ENCODE measurements around the gene DMGDH.

DMGDH gene

GRCh38 chr5:78961743-78962142, 107.7 kb downstream of the DMGDH start:
- no peak for DNase-seq (ENCODE audit: extremely low read depth, low read depth)
- TF ChIP-seq CTCF (IDR thresholded peaks at IDR 0.05; ENCODE audit: low read depth, low read length): no peak

DNA sequence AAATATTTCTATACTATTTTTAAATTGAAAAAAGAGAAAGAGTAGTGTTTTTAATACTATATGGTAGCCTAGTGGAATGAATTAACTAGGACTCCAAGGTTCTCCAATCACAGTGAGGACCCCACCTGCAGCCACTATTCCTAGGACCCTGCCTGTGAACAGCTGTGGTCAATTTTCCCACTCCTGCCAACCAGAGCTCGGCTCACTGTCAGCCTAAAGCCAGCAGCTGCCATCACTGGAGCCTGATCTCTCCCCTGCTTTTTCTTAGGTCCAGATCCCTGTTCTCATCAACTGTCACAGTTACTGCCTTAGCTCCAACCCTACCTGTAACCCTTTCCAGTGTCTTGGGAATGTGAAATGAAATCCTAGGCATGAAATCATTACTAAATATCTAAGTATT, 109.7 kb downstream of the DMGDH start:
- no peak for TF ChIP-seq CTCF (IDR thresholded peaks at IDR 0.05; ENCODE audit: low read depth, low read length)
- no peak for DNase-seq (ENCODE audit: extremely low read depth, low read depth)

DNA sequence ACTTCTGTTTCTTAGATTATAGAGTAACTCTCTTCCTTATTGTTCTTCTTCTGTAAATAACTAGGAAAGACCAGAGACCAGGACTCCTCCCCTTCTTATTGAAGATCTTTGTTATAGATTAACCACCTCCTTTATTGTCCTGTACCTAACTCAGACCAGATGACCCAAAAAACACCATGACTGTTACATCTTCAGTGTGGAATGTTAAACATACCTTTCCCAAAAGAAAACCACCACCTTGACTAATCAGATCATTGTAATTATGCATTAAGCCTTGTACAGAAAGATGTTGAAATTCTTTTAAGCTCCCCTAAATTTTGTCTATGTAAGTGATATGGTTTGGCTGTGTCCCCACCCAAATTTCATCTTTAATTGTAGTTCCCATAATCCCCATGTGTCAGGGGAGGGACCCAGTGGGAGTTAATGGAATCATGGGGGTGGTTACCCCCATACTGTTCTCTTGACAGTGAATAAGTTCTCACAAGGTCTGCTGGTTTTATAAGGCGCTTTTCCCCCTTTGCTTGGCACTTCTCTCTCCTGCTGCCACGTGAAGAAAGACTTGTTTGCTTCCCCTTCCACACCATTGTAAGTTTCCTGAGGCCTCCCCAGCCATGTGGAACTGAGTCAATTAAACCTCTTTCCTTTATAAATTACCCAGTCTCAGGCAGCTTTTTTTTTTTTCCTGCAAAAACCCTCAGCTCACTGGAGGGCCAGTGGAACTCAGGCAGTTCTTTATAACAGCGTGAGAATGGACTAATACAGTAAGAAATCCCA, 110.6 kb downstream of the DMGDH start:
- TF ChIP-seq CTCF (IDR thresholded peaks at IDR 0.05; ENCODE audit: low read depth, low read length): no peak

DNA sequence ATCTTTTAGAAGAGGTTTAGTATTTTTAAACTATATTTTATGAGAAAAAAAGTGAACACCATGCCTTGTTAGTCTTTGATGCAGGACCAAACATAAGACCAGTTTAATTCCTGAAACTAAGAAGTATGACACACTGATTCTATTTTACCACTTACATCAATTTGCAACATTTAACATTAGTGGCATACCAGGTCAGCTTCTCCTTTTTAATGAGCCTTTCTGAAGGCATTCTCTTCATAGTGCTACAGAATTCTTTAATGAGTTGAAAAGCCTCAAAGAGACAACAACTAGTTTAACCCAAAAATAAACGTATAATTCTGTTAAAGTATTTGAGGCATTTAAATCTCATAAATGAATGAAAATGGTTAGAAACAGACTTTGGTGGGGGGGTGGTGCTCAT, 112.6 kb downstream of the DMGDH start:
- no peak for TF ChIP-seq CTCF (IDR thresholded peaks at IDR 0.05; ENCODE audit: low read depth, low read length)
- DNase-seq (ENCODE audit: extremely low read depth, low read depth): no peak

More for the DNA sequence above, 110.6 kb downstream of the DMGDH start:
- no peak for DNase-seq (ENCODE audit: extremely low read depth, low read depth)

DNA sequence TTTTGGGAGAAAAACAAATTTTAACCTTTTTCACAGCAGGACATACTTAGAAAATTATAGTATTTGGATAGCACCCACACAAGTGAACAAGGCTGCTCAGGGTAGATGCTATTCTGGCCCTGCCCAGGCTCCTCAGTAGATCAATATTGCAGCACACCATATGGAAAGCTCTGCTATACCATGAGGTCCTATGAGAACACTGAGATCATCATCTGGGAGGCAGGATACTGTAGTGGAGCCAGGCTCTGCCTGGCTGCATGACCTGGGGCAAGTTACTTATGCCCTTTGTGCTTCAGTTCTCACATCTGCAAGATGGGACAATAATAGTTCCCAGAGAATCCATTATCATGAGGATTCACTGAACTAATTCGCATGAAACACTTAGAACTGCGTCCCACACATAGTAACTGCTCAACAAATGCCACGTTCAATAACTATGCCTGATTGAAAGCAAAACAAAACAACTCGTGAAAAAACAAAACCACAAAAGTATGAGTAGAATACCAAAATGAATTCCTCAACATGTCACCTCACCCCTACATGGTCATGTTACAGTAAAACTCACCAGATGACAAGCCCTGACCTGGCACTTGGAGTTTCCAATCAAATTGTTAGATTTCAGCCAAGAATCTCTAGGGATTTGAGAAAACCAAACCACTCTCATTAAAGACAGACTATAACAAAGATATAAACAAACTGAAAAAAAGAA, 116.2 kb downstream of the DMGDH start:
- DNase-seq (ENCODE audit: extremely low read depth, low read depth): peak; percentile 44
- TF ChIP-seq CTCF (IDR thresholded peaks at IDR 0.05; ENCODE audit: low read depth, low read length): no peak

All from AG09319 (cell line).